Ovary (tissue), 3 donors: ENCODE results near the gene USP6NL.

Experiments used
- CTCF ChIP-seq, 3 donors: fragments of 450-650 bp in 2 of 3; fragments of 200-600 bp in 1 of 3; IDR thresholded peaks; one replicate each; pipeline versions ENCODE4 v1.5.1 to v1.8.0; 2016 to 2022; ENCODE audit warnings: antibody characterized with exemption in 3 of 3, mild to moderate bottlenecking in 1 of 3
- EP300 ChIP-seq: sonication (generic); formaldehyde crosslinking; IDR thresholded peaks from one replicate; pipeline ENCODE4 v1.6.1; 2017; ENCODE audit warnings: antibody characterized with exemption
- POLR2A ChIP-seq: fragments of 450-650 bp; IDR thresholded peaks from one replicate; pipeline ENCODE4 v1.6.1; 2017; ENCODE audit warnings: antibody characterized with exemption, mild to moderate bottlenecking, moderate library complexity
- donor health status: DM: no; HTN: no; CAD: no.

- no peak for TF ChIP-seq POLR2A
- TF ChIP-seq CTCF (IDR thresholded peaks at IDR 0.05) = no peak
- no peak for TF ChIP-seq EP300
Observed at GRCh38 chr10:11642566-11642965, 31.1 kb upstream of the USP6NL start.
